GM10266 (cell line): ENCODE results near the gene STAMBP.

ENCODE experiments used
- DNase-seq: peaks from one replicate; pipeline ENCODE4 v3.0.0; 2012; ENCODE audit errors: extremely low spot score
- TF ChIP-seq, protein P1 (sequence below): IDR thresholded peaks from 2 replicates; pipeline ENCODE4 v1.5.1; 2012; ENCODE audit warnings: mild to moderate bottlenecking, low read depth; ENCODE audit not compliant: control insufficient read depth, insufficient read depth; ENCODE audit errors: missing control alignments

Gene STAMBP

DNA sequence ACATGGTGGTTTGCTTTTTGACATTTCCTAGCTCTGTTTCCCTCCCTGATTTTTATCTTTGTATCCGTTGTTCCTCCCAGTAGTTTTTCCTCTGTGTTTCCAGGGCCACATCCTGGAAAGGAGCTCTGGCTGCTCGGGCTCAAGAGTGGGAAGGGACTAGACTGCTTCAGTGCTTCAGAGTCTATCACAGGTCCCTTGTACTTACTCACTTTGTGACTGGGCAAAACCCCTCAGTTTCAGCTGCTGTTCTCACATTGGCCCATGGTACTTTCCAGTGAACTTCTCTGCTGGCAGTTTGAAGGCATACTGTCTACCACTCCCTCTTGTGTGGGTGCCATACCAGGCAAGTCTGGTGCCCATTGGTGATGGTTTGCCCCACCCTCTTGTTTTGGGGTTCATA is 7.5 kb upstream of the STAMBP start:
- peak; percentile 61 for DNase-seq
- TF ChIP-seq, protein P1, sequence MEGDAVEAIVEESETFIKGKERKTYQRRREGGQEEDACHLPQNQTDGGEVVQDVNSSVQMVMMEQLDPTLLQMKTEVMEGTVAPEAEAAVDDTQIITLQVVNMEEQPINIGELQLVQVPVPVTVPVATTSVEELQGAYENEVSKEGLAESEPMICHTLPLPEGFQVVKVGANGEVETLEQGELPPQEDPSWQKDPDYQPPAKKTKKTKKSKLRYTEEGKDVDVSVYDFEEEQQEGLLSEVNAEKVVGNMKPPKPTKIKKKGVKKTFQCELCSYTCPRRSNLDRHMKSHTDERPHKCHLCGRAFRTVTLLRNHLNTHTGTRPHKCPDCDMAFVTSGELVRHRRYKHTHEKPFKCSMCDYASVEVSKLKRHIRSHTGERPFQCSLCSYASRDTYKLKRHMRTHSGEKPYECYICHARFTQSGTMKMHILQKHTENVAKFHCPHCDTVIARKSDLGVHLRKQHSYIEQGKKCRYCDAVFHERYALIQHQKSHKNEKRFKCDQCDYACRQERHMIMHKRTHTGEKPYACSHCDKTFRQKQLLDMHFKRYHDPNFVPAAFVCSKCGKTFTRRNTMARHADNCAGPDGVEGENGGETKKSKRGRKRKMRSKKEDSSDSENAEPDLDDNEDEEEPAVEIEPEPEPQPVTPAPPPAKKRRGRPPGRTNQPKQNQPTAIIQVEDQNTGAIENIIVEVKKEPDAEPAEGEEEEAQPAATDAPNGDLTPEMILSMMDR, result no peak

DNA sequence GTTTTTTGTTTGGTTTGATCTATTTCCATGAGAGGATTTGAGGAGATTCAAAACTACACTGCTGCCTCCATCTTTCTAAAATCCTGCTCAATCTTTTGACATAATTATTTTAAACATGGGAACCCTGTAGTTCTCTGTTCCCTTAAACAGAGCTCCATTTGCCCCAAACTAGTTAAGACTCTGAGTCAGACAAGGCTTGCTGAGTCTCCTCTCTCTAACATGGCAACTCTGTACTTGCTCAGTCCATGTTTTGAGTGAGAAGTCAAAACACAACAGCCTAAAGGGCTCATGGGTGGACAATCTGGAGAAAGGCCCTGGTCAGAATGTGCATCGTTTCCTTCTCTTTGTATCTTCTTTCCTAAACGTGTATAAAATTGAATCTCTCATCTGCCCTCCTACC is 7.1 kb upstream of the STAMBP start:
- no peak for DNase-seq
- TF ChIP-seq, protein P1, result no peak

GRCh38 chr2:73822276-73822675 is 6.5 kb upstream of the STAMBP start:
- no peak for DNase-seq
- TF ChIP-seq, protein P1, result no peak

- TF ChIP-seq, protein P1, result no peak
- DNase-seq, result no peak
Measured at GRCh38 chr2:73822991-73823390, 5.8 kb upstream of the STAMBP start.

DNA sequence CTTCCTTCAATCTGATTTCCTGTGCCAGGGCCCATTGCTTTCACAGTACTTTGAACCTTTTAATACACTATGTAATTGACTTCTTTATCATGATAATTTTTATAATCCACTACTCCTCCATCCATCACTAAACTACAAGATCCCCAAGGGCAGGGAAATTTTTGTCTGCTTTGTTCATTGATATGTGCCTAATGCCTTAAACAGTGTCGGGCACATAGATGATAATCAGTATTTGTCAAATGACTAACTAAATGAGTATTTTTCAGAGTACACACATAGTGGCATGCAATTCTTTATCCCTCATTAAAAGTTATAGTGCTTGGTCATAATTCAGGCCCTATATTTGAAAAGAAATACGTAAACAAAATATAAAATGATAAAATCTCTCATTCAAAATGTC is 5.3 kb upstream of the STAMBP start:
- TF ChIP-seq, protein P1, result no peak
- DNase-seq, result no peak

- DNase-seq, result peak; percentile 64
- TF ChIP-seq, protein P1, result peak; percentile 76
Measured at GRCh38 chr2:73823916-73824523, 4.7 kb upstream of the STAMBP start.

DNA sequence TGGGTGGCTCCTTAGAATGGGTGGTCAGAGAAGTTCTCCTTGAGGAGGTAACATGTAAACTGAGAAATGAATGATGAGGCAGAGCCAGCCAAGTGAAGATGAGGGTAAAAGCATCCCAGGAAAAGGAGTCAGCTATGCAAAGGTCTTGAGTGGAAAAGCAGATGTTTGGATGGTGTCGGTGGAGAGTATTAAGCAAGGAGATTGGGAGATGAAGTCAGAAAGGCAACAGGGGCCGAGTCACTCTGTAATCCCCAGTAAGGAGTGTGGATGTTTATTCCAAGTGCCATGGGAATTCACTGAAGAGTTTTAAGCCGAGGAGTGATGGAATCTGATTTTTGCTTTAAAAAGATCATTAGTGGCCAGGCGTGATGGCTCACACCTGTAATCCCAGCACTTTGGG is 3.4 kb upstream of the STAMBP start:
- DNase-seq, result no peak
- TF ChIP-seq, protein P1, result no peak
